ENCODE measurements around the gene FAM25C.
"Not testable (repeated sequence)": the region's sequence is repeated elsewhere in the genome, so short reads cannot be mapped to it uniquely, and the experiment has no call there.

DNA sequence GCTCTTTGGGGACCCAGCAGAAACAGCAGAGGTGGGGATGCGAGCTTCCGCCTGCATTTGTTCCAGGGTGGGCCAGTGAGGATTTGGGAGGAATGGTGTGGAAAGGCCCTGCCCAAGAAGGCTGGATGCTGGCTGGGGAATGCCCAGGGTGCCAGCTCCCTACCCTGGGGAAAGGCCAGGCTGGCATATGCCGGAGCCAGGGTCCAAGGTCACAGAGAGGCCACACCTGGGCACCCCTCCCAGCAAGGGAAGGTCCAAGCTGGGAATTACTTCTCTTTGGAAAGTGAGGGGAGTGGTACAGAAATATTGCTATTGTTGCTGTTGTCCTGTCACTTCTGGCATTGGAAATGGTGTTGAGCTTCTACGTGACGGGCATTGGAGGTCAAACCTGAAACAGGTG, 28.0 kb downstream of the FAM25C start:
- not testable (repeated sequence) for TF ChIP-seq CTCF (IDR thresholded peaks at IDR 0.05 in 2 of 3, conservative IDR thresholded peaks at IDR 0.05 in 1 of 3; ENCODE audit: borderline replicate concordance in 1 of 3, insufficient read depth in 1 of 3, low read depth in 2 of 3, low read length in 2 of 3); EZH2 (IDR thresholded peaks at IDR 0.05); EZH2phosphoT487 (IDR thresholded peaks at IDR 0.05; ENCODE audit: borderline replicate concordance); ZFX (IDR thresholded peaks at IDR 0.05); YY1 (IDR thresholded peaks at IDR 0.05; ENCODE audit: extremely low read depth, insufficient replicate concordance, low read depth, low read length); POLR2AphosphoS5 (IDR thresholded peaks at IDR 0.05; ENCODE audit: low read depth, low read length); TCF7L2 (IDR thresholded peaks at IDR 0.05; ENCODE audit: borderline replicate concordance, extremely low read depth, insufficient read depth, insufficient read length)
- TF ChIP-seq, protein P1, sequence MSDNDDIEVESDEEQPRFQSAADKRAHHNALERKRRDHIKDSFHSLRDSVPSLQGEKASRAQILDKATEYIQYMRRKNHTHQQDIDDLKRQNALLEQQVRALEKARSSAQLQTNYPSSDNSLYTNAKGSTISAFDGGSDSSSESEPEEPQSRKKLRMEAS (IDR thresholded peaks at IDR 0.05) = not testable (repeated sequence)

Data from HCT116 (cell line).